GM19023 (cell line): ENCODE measurements around the gene MYBPH.

Experiments
- ATAC-seq: cut with Tn5 transposase; IDR thresholded peaks from one replicate; pipeline ENCODE4 v1.9.1; 2021; ENCODE audit warnings: mild to moderate bottlenecking, moderate library complexity; ENCODE audit not compliant: unreplicated experiment

Gene MYBPH, protein sequence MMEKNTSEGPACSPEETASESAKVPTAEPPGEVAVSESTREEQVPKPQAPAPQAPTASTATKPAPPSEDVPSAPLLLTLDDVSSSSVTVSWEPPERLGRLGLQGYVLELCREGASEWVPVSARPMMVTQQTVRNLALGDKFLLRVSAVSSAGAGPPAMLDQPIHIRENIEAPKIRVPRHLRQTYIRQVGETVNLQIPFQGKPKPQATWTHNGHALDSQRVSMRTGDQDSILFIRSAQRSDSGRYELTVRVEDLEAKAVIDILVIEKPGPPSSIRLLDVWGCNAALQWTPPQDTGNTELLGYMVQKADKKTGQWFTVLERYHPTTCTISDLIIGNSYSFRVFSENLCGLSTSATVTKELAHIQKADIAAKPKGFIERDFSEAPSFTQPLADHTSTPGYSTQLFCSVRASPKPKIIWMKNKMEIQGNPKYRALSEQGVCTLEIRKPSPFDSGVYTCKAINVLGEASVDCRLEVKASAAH

DNA sequence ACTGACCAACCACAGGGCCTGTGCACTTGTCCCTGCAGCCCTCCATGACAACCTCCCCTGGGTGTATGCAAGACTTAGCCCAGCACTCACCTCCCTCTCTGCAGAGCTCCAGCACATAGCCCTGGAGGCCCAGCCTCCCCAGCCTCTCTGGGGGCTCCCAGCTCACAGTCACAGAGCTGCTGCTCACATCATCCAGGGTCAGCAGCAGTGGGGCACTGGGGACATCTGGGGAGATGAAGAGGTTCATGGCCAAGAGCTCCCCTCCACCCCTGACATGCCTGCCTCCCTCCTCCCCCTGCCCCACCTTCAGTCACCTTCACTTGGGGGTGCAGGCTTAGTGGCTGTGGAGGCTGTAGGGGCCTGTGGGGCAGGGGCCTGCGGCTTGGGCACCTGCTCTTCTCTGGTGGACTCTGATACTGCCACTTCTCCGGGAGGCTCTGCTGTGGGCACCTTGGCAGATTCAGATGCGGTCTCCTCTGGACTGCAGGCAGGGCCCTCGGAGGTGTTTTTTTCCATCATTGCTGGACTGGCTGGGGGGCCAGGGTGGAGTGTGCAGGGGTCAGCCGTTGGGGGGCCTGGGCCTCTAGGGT, at the start of gene MYBPH:
Gene MYBPH, minus strand, starts transcription at position 590 of the 590 bp plus-strand sequence. Its CDS starts 71 bp downstream, at position 519.
- ATAC-seq = no peak

DNA sequence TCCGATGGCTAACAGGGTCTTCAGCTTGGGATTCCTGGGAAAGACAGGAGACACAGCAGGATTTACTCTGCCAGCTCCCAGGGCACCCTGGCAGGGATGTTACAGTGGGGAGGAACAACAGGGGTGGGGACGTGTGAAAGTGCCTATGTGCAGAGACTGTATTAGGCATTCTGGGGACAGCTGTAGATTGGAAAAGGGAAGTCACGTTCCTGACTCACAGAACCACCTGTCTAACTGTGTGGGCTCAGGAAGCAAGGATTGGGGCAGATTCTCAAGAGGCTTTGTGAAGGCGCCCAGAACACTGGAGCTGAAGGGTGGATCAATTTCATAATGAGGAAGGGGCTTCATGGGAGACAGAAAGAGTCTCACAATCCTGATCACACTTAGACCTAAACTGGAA, 49.4 kb upstream of the MYBPH start:
- ATAC-seq = no peak

DNA sequence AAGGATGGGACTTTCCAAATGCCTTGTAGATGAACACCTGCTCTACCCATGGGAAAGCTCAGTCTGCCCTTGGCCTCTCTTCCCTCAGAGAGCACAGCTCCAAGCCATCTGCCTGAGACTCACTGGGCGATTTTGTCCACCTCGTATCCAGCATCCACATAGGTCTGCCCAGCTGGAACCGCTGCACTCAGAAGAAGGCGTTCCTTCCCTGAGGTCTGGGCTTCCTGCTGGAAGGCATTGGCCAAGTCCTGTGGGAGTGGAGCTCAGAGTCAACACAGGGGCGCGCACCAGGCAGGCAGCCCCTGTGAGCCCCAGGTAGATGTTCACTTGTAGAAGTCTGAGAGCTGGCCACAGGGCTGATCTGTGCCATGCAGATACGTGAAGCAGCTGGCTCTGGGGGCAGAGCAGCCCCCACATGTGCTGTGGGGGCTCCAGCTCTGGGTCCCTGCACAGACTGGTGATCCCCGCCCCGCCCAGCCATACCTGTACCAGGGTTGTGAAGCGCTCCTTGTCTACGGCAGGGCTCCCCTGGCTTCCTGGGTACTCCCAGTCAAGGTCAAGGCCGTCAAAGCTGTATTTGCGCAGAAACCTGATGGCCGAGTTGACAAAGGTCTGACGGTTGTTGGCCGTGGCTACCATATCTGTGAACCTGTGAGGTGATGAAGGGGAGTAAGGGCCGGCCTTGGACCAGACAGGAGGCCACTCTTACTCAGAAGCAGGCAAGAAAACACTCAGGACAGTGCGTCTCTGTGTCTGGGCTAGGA, 47.6 kb upstream of the MYBPH start:
- ATAC-seq = no peak

DNA sequence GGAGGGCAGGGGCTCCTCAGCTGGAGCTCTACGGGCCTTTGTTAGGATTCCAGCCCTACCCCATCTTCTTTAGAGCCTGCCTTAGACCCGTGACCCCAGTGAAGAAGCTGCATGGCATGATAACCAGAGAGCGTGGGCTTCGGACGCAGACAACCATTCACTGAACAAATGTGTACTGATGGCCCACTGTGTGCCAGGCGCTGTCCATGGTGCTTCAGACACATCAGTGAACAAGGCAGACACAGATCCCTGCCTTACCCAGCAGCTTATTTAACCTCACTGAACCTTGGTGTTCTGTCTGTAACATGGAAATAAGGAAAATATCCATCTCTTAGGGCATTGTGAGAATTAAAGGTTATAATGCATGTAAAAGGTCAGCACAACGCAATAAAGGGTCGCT, 44.3 kb upstream of the MYBPH start:
- ATAC-seq = no peak

DNA sequence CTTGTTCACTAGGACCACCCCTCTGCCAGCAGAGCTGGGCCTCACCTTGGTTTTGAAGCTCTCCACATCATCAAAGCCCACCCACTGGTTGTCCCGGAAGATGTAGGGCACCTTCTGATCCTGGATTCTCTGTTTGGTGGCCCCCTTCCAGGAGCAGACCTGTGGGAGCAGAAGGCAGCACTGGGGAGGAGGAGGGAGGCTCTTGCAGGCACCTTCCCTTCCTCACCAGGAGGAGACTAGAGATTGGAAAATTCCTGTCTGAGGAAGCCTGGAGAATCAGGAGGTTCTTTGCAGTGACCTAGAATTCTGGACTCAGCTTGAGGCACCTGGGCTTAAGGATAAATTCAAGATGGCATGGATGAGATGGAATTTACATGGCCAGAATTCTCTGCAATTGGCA, 43.5 kb upstream of the MYBPH start:
- no peak for ATAC-seq

DNA sequence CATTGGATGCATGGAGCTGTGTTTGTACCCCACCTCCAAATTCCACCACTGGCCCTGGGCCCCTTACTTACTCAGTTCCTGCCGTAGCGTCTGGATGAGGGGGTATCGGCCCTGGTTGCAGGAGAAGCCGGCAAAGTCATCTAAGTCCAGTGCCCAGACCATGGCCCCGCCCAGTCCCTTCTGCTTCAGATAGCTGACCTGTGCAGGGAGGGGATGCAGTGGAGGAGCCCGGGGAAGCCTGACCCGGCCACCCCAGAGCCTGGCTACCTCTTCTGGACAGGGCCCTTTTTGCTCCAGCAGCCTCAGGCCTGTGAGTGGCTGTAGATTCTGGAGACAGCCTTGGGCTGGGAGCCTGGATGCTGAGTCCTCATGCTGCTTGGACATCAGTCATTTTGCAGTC, 42.0 kb upstream of the MYBPH start:
- no peak for ATAC-seq

DNA sequence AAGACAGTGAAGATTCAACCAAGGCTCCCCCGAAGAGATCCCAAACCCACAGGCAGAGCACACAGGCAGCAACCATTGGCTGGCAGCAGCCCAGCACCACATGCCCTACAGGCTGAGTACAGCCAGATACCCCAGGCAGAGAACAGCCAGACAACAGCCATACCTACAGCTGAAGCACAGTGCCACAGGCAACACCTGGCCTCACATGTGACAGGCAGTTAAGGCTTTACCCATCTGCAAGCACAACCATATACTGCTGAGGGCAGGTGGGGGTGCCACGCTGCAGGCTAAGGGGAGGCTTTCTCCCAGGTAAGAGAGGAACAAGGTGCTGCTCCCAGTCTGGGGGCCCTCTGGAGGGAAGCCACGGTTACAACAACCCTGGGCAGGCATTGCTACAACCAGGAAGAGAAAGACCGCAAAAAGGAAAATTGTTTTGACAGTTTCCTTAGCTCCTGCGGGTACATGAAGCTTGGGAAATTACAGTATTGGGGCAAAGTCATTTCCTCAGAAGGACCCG, 41.6 kb upstream of the MYBPH start:
- no peak for ATAC-seq

DNA sequence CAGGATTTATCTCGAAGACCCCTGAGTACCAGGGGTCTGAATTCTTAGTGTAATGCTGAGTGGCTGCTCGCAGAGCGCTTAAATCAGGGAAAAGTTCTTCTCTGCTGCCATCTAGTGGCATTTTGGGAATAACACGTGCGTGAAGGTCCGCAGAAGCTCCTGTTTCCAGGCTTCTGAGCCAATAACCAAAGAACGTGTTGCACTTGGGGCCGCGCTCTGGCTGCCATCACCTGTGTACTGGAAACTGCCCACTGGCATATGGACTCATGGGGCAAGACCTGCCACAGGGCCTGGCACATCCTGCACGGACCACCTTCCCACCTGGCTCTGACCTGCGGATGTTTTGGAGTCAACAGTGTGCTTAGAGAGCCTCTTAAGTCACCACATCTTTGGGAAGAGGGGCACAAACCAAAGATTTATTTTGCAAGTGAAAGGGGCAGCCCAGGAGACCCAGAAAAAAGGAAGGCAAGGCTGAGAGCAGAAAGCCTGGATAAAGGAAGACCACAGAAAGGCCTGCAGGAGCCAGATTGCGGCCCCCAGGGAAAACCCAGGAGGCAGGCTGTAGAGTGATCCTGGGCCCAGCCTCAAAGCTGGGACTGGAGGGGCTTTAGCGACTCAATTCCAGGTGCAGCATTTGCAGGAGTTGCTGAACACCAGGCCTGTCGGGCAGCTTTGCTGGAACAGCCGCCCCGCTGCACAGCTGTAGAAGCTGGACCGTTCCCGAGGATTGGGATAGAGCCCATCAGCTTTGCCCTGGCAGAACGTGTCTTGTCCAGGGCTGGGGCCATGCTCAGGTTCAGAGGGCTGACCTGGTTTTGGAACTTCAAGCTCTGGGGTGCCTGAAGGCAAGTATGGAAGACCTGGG, 40.9 kb upstream of the MYBPH start:
- no peak for ATAC-seq

DNA sequence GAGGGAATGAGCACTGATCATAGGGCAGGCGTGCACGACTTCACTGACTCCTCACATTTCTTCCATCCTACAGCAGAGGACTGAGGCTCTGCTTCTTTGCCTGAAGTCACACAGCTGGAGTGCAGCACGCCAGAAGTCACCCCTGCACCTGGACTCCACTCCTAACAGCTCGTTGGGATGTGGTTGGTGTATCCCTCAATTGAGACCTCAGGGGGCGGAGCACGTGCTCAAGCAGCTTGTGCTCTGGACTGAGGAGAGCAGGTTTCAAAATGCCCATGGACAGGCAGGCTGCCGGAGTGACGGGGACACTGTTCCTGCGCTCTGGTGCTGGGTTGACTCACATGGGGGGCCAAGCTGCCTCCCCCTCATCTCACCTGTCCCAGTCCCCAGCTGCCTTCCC, 39.9 kb upstream of the MYBPH start:
- ATAC-seq = no peak

DNA sequence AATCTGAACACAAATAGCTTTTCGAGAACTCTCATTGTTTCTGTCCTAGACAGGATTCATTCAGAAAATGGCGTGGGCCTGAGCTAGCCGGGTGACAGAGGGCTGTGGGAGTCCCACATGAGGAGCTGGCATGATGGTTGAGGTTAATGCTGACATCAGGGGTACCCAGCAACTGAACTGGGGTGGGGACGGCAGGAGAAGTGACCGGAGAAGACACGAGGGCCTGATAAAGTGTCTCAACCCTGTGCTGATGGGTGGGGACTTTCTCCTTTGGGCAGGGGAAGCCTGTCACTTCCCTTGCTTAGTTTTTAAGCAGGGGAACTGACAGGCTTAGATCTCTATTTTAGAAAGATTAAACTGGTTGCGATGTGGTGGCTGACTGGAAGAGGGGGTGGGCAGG, 39.2 kb upstream of the MYBPH start:
- ATAC-seq = no peak

DNA sequence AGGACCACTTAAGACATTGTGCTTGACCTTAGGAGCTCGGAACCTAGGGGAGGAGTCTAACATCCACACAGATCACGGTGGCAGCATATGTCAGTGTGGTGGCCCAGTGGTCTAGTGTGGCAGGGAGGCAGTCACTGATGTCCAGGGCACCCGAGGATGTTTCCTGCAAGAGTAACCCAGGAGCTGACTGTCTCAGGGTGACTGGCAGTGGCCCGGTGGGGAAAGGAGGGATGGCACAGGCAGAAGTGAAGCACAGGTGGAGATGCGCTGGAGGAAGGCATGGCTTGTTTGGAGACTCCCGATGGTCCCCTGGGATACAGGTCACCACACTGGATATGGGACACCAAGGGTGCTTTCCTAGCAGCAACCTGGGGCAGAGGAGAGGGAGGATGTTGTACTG, 37.5 kb upstream of the MYBPH start:
- ATAC-seq = no peak

DNA sequence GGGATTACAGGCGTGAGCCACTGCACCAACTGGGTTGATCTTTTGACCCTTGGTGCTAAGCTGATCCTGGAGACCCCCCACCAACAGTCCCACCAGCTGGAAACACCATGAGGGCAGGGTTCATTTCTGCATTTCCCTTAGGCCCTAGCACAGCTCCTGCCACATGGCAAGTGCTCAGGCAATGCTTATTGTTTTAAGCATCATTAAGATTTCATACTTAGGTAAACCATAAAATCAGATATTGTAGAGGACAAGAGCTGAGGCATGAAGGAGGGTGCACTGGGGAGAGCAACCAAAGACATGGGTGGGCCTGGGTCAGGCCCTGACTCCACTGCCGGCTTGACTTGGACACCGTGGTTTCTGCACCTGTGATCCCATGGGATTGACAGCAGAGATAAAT, 36.2 kb upstream of the MYBPH start:
- no peak for ATAC-seq

DNA sequence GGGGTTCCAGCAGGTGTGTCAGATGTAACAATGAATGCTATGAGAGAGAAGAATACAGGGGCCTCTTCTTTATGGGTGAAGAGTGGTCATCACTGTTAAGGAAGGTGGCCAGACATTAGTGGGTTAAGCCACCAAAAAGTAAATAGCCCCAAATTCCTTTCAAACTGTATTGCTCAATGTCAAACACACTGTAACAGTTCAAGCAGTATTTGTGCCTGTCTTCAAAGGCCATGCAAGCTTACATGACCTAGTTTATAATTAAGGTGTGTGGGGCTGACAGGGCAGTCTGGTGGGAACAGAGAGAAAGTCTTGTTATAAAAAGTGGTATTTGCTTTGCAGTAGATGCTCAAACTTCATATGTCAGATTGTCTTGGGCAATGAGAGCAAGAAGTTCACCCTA, 35.4 kb upstream of the MYBPH start:
- no peak for ATAC-seq

DNA sequence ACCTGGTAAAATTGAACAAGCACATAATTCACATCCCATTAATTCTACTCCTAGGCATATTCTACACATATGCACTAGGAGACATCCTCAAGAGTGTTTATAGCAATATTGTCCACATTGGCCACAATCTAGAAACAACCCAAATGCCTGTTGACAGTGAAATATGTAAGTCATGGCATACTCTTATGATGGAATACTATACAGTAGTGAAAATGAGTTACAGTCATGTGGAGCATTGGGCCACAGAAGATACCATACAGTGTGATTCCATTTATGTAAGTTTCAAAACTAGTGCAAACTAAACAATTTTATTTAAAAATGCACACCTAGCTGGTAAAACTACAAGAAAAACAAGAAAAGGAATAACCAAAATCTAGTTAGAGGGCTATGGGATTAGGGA, 34.7 kb upstream of the MYBPH start:
- ATAC-seq = no peak

DNA sequence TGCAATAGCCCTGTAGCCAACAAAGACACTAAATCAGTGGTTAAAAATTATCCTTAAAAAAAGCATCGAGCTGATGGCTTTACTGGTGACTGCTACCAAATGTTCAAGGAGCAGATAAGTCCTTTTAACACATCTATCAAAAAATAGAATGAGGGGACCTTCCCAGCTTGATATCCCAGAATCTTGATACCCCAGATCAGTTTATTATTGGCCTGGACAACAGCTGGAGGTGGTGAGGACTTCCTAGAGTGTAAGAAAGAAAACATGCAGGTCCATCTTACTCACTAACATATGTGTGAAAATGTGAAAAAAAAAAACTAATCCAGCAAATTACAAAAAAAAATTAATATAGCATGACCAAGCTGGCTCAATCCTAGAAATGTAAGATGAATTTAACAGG, 32.6 kb upstream of the MYBPH start:
- ATAC-seq = no peak

DNA sequence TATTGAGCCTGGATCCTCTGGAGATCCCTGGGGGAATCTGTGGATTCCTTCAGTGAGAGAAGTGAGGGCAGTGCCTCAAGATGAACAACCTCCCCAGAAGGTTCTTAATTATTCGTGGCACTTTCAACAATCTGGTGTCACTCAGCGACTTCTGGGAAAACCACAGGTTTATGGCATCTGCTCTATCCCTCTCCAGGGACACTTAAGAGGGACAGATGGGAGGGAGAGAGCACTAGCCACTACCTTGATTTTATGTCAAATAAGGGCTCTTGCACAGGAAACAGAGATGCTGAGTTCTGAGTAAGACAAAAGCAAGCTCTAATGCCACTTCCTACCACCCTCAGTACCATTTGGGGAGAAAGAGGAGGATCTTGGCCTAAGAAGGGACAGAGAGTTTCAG, 32.1 kb upstream of the MYBPH start:
- no peak for ATAC-seq

DNA sequence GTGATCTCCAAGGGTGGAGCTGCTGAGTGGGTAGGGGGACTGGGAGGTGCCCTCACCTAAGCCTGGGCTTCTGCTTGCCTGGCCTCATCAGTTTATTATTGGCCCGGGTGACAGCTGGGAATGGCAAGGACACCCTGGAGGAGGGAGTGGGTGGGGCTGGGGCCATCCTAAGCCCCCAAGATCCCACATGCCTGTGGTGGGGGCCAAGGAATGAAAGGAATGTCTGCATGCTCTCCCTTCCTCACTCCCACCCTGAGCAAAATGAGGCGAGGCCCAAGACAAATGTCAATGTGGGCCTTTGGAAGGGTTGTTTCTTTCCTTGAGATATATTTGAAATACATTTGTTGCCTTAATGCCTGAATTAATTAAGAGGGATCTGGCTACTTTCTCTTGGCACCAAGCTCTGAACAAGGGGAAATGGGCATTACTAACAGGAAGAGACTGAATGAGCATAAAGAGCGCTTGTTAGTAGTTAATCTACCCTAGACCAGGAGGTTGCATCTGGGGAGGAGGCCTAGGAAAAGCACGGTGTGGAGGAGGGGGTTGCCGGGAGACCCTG, 30.6 kb upstream of the MYBPH start:
- no peak for ATAC-seq

DNA sequence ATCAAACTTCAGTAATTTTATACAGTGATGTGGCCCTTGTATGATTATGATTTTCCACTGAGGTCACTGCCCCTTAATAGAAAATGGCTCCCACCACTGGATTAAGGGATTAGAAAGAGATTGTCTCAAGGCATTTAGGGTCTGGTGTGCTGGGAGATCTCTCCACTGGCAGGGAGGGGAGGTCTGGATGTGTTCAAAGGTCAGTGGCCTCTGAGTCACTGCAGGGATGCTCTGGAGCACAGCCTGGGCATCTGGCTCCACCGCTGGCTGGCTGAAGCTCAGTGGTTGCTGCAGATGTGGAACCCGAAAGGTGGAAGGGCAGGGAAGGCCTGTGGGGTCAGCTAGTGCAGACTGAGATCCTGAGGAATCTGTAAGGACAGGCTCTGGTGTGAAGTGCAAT, 29.1 kb upstream of the MYBPH start:
- no peak for ATAC-seq

DNA sequence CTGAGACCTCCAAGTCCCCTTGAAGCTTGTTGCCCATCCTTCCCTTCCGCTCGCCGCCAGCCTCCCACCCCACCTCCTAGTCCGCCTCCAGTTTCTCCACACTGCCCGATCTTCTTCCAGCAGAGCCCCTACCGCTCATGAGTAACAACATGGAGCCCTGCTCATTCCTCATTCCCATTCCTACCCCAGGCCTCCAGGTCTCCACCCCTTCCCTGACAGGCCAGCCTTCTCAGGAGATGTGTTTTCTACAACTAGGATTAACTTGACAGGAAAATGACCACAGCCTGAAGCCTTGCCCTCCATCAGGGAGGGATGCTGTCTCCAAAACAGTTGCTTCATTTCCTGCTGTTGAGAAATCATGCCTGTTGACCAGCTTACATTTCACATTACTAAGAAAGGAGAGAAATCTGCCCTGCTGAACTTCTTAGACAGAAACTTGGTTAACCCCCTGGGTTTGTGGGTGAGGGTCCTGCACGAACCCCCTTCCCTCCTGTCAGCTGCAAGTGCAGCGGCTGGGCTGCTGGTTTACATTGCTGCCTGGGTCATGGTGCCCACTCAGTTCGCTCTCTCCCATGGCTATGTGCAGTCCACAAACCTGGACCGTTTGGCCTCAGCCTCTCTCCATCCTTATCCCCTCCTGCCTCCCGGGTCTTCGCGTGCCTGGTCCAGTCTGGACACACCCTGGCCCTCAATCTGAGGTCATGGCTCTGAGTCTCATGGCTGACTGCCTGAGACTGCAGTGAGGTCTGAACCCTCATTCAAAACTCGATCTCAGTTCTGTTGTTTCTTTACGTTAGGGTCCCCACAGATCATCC, 27.0 kb upstream of the MYBPH start:
- no peak for ATAC-seq
